Measurements from ENCODE around the gene KDM2A.
A peak's percentile ranks its signal among the peaks of the same experiment; 100 is the strongest.
"Not testable (repeated sequence)": the region's sequence is repeated elsewhere in the genome, so short reads cannot be mapped to it uniquely, and the experiment has no call there.

The KDM2A gene

GRCh38 chr11:67256477-67257135, 137.5 kb downstream of the KDM2A start:
- DNase-seq (ENCODE audit: low read depth) = no peak
- H3K4me3 ChIP-seq (ENCODE audit: low read depth, low read length) = no peak overlapping the region
- TF ChIP-seq CTCF (IDR thresholded peaks at IDR 0.05; ENCODE audit: insufficient read depth, low read depth, low read length, missing control alignments) = no peak

GRCh38 chr11:67260406-67260805, 141.3 kb downstream of the KDM2A start:
- DNase-seq (ENCODE audit: low read depth) = no peak
- no peak for TF ChIP-seq CTCF (IDR thresholded peaks at IDR 0.05; ENCODE audit: insufficient read depth, low read depth, low read length, missing control alignments)
- no peak overlapping the region for H3K4me3 ChIP-seq (ENCODE audit: low read depth, low read length)

- not testable (repeated sequence) for H3K4me3 ChIP-seq (ENCODE audit: low read depth, low read length)
- DNase-seq (ENCODE audit: low read depth) = peak; percentile 45
These were observed 142.0 kb downstream of the KDM2A start for GRCh38 chr11:67260885-67261639.

- no peak for DNase-seq (ENCODE audit: low read depth)
- H3K4me3 ChIP-seq (ENCODE audit: low read depth, low read length) = no peak overlapping the region
- TF ChIP-seq CTCF (IDR thresholded peaks at IDR 0.05; ENCODE audit: insufficient read depth, low read depth, low read length, missing control alignments) = no peak
These were observed 142.5 kb downstream of the KDM2A start for GRCh38 chr11:67261640-67261945.

- DNase-seq (ENCODE audit: low read depth) = no peak
- no peak overlapping the region for H3K4me3 ChIP-seq (ENCODE audit: low read depth, low read length)
- TF ChIP-seq CTCF (IDR thresholded peaks at IDR 0.05; ENCODE audit: insufficient read depth, low read depth, low read length, missing control alignments) = no peak
These were observed 143.1 kb downstream of the KDM2A start for GRCh38 chr11:67261946-67262681.

GRCh38 chr11:67262731-67263675, 143.9 kb downstream of the KDM2A start:
- DNase-seq (ENCODE audit: low read depth) = peak; percentile 85
- peak; percentile 80 for TF ChIP-seq CTCF (IDR thresholded peaks at IDR 0.05; ENCODE audit: insufficient read depth, low read depth, low read length, missing control alignments)
- H3K4me3 ChIP-seq (ENCODE audit: low read depth, low read length) = no peak overlapping the region
